Activated CD4-positive, alpha-beta T cell treated with anti-CD3 and anti-CD28 coated beads, Interleukin-2, amount 50 U/mL, for 24 hours (primary cell): ENCODE results near the gene PAQR8.
A peak's percentile ranks its signal among the peaks of the same experiment; 100 is the strongest.
"Not testable (repeated sequence)": the region's sequence is repeated elsewhere in the genome, so short reads cannot be mapped to it uniquely, and the experiment has no call there.

Source experiments
- DNase-seq, 2 donors: peaks; one replicate each; pipeline ENCODE4 v3.0.0-alpha.2; 2020; ENCODE audit warnings: low read depth in 1 of 2, low spot score in 1 of 2

The PAQR8 gene

DNA sequence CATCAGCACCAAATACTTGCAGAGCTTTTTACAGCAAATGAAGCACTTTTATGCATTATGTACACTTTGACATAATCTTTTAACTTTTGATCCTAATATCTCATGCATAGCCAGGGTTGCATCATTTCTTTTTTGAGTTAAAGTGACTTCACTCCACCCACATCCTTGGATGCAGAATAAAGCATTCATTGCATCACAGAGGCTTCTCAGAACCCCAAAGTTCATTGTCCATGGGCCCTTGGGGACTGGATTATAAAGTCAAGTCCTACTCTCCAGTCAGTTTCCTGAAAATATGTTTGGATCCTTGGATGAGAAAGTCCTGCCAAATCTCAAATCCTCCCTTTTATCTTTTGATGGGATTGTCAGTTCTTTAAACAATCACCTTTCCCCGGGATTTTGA is 47.5 kb downstream of the PAQR8 start:
- no peak for DNase-seq

DNA sequence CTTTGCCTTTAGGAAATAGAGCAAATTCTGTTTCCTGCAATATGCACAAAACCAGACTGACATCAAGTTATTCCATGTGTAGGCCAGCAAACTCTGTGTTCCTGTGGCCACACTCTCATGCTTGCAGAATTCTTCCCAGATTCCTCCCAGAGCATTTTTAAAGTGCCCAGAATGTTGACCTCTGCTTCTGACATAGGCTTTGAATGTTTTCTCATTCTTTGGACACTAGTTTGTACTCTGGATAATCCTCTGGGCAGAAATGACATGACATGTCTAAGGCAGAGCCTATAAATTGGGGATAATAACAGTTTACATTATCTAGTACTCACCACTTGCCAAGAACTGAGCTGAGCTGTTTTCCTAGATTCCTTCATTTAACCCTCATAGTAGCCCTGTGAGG is 49.0 kb downstream of the PAQR8 start:
- DNase-seq, result no peak

- DNase-seq, result no peak
Measured at GRCh38 chr6:52411911-52412310, 50.0 kb downstream of the PAQR8 start.

DNA sequence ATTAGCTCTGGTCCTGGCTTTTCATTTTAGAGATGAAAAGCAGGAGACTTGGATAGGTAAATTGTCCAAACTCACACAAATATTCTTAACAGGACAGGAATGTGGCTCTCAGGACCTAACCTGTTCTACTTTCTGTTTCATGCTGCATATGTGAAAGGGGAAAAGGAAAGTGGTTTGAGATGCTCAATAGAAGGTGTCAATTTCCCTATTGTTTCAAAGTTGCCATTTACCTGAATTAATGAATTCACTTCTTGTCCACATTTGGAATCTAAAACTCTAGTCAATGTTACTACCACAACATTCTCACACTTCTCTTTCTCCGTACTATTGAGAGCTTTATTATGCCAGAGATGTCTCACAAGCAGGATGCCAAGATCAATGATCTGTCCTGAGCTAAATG is 53.4 kb downstream of the PAQR8 start:
- DNase-seq, result no peak

- no peak for DNase-seq
Measured at GRCh38 chr6:52415917-52416628, 54.1 kb downstream of the PAQR8 start.

- DNase-seq, result peak in 1 of 2 donors; percentile 52
Measured at GRCh38 chr6:52416629-52417151, 54.7 kb downstream of the PAQR8 start.

DNA sequence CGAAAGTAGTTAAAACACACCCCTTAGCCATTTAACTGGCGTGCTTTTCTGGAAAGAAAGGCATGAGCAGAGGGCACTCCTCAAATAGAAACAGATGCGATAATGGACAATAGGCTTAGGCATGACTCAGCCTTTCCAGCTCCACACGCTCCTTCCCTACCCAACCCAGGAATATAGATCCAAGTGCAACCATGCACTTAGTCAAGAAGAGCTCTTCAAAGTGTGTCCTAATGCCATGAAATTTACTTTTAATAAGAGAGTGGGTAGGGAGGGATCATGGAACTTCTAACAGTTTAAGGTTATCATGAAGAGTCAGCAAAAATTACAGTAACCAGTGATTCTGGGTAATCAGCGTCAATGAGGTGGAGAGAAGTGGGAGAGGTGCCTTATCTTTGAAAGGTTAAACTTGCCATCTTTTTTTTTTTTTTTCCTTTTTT is 55.7 kb downstream of the PAQR8 start:
- no peak for DNase-seq

DNA sequence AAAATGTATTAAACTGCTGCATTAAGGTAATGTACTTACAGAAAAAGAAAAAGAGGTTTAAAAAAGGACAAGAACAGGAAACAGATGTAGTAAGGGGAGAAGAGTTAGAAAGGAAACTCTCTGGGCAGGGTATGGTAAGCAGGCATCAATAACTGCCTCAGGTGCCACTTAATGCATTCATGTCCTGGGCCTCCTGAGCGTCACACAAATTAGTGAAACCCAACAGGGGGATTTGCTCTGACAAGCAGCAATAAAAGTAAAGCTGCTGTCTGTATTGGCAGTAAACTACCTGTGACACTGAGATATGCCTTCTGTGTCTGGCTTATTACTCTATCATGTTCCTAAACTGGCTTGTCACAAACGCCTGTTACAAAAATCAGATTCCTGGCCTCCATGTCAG is 56.7 kb downstream of the PAQR8 start:
- no peak for DNase-seq

GRCh38 chr6:52419809-52420667 is 58.1 kb downstream of the PAQR8 start, which contains the start of gene EFHC1:
Gene EFHC1 (plus strand): TSS chr6:52420342. CDS start chr6:52420411, 69 bp downstream.
- DNase-seq, result peak; percentile 96 to 97

DNA sequence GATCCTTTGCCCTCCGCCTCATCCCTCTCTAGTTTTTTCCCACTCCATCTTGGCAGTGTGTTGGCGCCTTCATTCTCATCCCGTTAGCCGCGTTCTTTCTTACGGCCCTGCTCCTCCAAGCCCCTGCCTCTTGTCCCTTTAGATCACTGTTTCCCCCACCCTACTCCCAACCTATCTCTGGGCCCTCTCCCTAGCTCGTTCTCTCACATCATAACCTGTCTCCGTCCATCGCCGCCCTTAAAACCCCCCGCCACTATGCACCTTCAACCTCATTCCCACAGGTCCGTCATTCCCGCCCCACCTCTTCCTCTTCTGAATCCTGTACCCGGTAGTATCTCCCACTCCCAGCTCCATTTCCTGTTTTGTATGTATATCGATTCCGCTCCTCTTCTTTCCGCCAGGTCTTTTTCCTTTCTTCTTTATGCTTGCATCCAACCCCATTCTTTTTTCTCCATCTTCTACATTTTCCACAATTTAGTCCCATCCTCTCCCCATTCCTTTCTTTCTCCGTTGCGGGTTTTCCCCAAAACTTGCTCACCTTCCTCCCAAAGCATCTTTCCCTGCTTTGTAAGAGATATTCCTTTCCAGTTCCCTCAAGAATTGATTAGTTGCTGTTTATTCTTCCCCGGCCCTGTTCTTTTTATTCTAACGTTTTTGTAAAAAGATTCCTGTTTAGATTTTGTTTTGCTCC is 58.9 kb downstream of the PAQR8 start:
- DNase-seq, result no peak

GRCh38 chr6:52422156-52422555 is 60.2 kb downstream of the PAQR8 start:
- no peak for DNase-seq

DNA sequence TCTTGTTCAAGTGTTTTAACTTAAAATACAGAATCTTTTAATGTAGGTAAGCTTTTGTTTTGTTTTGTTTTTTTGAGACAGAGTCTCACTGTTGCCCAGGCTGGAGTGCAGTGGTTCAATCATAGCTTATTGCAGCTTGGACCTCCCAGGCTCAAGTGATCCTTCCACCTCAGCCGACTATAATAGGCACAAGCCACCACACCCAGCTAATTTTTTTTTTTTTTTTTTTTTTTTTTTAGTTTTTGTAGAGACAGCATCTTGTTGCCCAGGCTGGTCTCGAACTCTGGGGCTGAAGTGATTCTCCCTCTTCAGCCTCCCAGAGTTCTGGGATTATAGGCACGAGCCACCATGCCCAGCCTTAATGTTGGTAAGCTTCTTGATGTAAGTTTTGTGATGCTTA is 61.5 kb downstream of the PAQR8 start:
- DNase-seq, result no peak

DNA sequence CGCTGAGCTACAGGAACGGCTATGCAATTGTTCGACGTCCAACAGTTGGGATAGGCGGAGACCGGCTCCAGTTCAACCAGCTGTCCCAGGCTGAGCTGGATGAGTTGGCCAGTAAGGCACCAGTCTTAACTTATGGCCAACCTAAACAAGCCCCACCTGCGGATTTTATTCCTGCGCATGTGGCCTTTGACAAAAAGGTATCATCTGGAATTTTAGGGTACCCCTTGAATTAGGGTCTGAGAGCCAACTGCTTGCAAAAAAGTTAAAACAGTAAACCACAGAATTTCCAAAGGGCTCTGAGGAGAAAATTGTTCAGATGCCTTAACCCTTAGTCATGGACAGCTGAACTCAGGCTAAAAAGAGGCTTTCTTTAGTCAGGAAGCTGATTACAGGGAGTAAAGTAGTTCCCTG is 62.0 kb downstream of the PAQR8 start:
- DNase-seq, result no peak

DNA sequence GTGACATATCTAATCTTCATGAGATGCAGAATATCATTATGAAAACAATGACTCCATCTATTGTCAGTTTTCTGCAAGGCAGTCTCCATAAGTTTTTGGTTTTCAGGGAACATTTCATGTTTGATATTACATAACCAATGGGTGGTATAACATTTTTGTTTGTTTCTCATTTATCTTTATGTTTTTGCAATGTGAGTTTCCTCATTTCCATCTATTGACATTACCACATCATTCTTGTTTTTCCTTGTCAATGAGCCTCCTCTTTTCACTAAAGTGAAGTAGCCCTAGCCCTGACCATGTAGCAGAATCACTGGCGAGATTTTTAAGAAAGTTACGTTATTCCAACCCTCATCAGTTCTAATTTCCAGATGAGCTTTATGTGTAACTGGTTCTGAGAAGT is 62.6 kb downstream of the PAQR8 start:
- DNase-seq, result no peak

GRCh38 chr6:52426667-52427066 is 64.7 kb downstream of the PAQR8 start:
- no peak for DNase-seq

DNA sequence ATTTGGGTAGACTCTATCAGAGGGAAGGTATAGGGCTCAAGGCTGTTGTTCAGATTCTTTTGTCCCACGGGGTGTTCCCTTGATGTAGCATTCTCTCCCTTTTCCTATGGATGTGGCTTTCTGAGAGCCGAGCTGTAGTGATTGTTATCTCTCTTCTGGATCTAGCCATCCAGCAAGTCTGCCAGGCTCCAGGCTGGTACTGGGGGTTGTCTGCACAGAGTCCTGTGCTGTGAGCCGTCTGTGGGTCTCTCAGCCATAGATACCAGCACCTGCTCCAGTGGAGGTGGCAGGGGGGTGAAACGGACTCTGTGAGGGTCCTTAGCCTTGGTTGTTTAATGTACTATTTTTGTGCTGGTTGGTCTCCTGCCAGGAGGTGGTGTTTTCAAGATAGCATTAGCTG is 71.3 kb downstream of the PAQR8 start:
- DNase-seq, result not testable (repeated sequence)

DNA sequence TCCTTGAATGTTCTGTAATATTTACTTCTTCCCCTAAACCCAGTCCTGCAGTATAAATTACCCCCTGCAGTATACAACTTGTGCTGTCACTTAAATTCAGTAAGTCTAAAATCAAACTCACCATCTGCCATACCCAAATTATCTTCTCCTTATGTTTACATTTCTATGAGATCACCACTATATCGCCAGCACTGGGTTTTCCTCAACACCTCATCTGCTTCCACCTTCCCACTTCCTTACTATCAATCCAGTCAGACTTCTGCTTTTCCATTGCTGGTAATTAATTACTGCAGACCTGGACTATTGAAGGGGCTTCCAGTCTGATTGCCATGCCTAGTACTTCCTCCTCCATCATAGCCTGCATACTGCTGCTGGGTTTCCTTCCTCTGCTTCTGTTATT is 73.4 kb downstream of the PAQR8 start:
- DNase-seq, result no peak

DNA sequence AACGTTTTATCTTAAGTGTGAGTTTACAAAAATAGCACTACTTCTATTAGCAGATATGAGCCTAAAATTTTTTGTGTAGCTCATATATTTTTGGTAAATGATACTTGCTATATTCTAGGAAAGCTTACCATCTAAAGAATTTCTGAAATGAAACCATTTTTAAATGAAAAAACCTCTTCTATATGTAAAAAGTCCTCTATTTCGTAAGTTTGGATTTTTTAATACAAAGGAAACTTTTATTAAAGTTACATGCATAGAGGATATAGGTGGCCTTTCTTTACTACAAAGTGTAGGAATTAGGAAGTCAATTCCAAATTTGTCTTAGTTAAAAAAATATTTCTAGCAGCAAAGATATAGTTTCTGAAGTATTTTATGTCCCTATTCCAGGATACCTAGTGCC is 77.0 kb downstream of the PAQR8 start:
- DNase-seq, result no peak

DNA sequence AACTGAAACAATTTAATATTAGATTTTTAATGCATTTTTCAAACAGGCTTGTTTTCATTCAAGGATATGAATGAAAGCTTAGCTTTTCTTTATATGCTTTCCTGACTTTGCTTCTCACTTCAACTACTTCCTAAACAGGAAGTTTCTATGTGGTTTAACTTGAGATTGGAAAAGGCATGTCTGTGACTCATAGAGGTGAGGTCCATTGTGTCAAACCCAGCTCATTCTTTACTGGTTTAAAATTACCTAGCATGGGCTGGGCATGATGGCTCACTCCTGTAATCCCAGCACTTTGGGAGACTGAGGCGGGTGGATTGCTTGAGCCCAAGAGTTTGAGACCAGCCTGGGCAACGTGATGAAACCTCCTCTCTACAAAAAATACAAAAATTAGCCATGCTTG is 92.6 kb downstream of the PAQR8 start:
- no peak for DNase-seq

- DNase-seq, result no peak
Measured at GRCh38 chr6:52457096-52457495, 95.1 kb downstream of the PAQR8 start.
